HG02763 (cell line): Measurements from ENCODE around the gene C19orf47.
"Not testable (repeated sequence)": the region's sequence is repeated elsewhere in the genome, so short reads cannot be mapped to it uniquely, and the experiment has no call there.

Experiments used
- ATAC-seq: cut with Tn5 transposase; IDR thresholded peaks from one replicate; pipeline ENCODE4 v1.9.1; 2021; ENCODE audit warnings: mild to moderate bottlenecking, moderate library complexity; ENCODE audit not compliant: unreplicated experiment

The C19orf47 gene

GRCh38 chr19:40355975-40356680 is 7.9 kb upstream of the C19orf47 start:
- ATAC-seq: no peak

GRCh38 chr19:40348961-40349507 is 837 bp upstream of the C19orf47 start:
- ATAC-seq: no peak

DNA sequence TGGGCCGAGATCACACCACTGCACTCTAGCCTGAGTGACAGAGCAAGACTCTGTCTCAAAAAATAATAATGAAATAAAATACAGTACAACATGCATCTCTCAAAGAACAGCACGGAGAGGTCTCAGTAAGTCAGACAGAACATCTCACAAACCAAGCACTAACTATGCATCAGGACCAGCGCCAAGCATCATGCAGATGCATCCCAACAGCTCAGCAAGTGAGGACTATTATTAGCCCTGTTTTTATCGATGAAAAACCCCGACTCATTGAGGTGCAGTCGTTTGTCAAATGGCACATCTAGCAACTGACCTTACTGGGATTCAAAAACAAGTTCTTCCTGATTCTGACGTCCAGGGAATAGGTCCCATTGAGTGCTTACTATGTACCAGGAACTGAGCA is 3.8 kb downstream of the C19orf47 start:
- ATAC-seq: no peak

GRCh38 chr19:40342644-40343311 is 5.4 kb downstream of the C19orf47 start:
- no peak for ATAC-seq

DNA sequence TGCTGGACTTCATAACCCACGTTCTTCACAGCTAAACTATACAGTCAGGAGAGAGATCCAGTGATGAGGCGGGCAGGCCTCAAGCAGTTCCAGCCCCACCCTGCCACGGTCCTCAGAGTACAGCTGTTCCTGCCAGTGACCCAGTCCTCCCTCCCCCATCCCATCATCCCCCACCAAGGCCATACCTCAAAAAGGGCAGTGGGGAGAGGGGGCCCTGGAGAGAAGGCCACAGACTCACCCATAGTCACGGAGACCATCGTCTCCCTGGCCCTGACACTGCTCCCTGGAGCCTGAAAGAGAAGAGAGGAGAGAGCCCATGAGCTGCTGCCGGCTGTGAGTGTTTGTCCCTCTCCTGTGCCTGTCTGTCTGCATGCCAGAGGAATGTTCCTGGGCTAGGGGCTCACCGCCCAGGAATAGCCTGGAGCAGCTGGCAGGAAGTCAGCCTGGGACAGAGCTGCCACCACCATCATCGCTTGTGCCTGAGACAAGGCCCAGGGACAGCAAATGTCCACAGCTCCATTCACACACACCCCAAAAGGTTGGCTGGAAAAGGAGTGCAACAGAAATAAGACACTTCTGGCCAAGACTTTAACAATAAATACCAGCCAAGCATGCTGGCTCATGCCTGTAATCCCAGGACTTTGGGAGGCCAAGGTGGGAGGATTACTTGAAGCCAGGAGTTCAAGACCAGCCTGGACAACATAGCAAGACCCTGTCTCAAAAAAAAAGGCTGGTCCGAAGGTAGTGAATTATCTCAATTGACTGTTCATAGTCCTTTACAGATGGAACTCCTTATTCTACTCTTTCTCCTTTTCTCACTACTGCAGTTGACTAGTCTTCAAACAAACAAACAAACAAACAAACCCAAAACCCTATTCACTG is 6.4 kb downstream of the C19orf47 start:
- ATAC-seq: no peak

DNA sequence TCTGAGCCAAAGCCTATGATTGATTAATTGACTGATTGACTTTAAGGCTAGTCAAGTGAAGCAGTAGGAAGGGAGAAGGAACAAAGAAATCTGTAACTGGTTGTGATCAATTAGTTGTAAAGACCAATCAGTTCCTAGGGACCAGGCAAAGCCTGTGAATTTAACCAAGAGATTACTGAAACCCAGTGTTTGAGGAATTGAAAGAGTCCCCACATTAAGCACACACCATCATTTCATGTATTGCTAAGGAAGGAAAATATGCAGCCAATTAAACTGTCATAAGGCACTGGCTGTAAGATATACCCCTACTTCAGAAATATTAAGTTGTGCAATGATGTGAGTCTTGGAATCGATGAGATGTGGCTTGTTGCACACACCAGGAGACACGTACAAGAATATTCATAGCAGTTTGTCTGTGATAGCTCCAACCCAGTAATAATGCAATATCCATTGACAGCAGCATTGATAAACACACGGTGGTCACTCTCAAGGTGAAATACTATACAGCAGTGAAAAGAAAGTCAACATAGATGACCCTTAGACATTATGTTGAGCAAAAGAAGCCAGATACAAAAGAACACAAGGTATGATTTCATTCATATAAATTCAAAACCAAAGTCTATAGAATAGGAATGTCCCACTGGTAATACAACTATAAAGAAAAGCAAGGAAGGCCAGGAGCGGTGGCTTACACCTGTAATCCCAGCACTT is 9.0 kb downstream of the C19orf47 start:
- ATAC-seq: no peak

DNA sequence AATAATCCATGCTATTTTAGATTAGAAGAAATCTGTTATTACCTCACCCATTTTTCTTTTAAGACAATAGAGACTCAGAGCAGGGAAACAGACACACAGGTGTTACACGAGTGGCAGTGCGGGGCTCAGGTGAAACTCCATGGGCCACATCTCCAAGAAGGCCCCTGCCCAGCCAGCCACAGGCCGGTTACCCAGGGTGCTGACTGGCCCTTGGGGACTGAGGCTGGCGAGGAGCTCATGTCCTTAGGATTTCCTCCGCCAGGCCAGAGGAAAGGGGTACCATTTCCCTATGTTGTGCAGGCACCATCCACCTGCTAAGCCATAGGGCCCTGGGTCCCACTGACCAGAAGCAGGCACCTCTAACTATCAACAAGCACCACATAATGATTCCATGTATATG is 10.6 kb downstream of the C19orf47 start:
- ATAC-seq: no peak

GRCh38 chr19:40337107-40337506 is 11.1 kb downstream of the C19orf47 start:
- ATAC-seq: no peak

DNA sequence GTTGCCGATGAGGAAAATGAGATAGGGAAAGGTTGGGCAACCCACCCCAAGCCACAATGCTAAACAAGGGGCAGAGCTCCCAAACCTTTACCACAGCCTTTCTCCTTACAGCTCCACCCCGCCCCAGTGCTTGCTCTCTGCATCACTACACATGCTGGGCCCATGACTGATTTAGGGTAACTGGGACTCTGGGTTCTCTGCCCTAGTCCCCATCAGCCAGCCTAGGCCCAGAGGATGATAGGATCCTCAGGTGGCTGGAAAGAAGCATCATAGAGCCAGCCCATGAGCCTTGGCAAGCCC is 11.6 kb downstream of the C19orf47 start:
- no peak for ATAC-seq

DNA sequence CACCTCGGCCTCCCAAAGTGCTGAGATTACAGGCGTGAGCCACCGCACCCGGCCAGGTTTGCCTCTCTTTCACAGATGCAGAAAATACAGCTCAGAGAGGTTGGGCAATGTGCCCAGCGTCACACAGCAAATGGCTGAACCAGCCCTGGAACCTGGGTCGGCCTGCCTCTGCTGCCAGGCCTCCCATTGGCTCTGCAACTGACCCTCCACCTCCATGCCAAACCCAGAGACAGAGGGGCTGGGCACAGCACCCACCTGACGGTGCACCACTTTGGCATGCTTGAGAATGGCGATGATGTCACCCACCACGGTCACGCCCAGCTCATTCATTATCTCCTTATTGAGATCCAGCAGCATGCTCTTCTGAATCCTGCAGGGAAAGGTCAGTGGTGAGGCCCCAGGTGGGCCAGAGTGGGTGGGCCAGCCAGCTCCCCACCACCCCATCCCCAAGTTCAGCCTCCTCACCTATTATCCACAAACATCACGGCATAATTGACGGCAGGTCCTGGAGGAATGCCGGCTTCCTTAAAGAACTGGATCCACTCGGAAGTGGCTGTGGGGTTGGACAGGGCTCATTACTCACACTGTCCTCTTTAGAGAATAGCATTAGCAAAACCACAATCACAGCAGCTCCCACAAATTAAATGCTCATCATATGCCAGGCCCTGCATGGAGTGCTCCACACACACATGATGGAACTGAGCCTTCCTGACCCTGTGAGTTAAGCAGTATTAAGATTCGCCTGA is 12.2 kb downstream of the C19orf47 start:
- no peak for ATAC-seq

GRCh38 chr19:40335101-40335500 is 13.1 kb downstream of the C19orf47 start:
- ATAC-seq: no peak

GRCh38 chr19:40333083-40333482 is 15.1 kb downstream of the C19orf47 start:
- ATAC-seq: not testable (repeated sequence)

DNA sequence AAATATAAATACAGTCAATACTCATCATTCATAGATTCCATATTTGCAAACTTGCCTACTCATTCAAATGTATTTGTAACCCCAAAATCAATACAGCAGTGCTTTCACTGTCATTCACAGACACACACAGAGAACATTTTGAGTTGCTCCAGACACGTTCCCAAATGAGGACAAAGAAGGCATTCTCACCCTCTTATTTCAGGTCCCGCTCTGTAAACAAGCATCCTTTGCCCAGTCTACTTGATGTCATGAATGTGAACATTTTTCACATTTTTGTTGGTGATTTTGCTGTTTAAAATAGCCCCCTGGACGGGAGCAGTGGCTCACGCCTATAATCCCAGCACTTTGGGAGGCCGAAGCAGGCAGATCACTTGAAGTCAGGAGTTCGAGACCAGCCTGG is 15.5 kb downstream of the C19orf47 start:
- no peak for ATAC-seq

DNA sequence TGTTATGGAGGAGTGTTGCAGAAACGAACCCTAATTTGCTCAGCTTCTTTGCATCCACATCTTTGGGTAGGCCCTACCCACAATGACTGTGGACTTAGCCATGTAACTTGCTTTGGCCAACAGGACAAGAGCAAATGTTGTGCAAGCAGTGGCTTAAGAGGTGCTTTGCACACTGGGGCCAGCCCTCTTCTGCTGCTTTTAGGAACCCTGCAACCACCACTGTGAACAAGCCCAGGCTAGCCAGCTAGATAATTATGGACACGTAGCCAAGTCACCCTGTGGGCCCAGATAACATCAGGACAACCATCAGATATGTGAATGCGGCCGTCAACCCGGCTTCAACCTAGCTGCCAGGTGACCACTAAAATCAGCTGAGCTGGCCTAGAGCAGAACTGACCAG is 17.1 kb downstream of the C19orf47 start:
- ATAC-seq: no peak

DNA sequence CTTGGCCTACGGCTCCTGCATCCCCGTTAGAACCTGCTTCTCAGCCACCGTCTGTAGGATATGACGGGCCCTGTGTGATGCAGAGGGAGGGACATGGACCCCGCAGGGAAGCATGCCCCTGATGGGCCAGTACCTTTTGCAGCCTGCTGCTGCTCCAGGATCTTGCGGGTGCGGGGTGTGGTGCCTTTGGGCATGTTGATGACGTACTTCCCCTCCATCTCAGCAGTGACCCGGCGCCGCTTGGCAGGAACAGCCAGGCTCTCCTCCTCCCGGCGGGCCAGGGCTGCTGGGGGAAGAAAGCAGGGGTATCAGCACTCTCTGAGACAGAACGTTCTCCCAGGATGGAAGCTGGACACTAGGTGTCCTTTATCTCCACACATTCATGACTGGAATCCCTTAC is 22.0 kb downstream of the C19orf47 start:
- ATAC-seq: no peak

DNA sequence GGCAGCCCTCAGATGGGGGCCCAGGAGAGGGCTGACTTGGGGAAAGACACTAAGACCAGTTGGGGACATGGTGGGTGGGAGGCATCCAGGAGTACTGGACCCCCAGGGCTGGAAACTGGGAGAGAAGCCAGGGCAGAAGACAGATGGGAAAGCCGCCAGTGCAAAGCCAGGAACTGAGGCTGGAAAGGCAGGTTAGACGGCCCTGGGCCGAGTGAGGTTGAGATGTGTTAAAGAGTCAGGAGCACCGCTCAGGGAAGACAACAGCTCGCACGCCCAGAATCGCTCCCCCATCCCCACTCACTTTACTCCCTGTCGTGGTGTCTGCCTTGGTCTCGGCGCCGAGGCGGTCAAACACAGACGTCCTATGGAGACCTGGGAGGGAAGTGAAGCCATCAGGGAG is 24.5 kb downstream of the C19orf47 start:
- ATAC-seq: no peak

- no peak for ATAC-seq
These were observed 25.1 kb downstream of the C19orf47 start for GRCh38 chr19:40322951-40323615.

- no peak for ATAC-seq
These were observed 26.0 kb downstream of the C19orf47 start for GRCh38 chr19:40322271-40322610.

DNA sequence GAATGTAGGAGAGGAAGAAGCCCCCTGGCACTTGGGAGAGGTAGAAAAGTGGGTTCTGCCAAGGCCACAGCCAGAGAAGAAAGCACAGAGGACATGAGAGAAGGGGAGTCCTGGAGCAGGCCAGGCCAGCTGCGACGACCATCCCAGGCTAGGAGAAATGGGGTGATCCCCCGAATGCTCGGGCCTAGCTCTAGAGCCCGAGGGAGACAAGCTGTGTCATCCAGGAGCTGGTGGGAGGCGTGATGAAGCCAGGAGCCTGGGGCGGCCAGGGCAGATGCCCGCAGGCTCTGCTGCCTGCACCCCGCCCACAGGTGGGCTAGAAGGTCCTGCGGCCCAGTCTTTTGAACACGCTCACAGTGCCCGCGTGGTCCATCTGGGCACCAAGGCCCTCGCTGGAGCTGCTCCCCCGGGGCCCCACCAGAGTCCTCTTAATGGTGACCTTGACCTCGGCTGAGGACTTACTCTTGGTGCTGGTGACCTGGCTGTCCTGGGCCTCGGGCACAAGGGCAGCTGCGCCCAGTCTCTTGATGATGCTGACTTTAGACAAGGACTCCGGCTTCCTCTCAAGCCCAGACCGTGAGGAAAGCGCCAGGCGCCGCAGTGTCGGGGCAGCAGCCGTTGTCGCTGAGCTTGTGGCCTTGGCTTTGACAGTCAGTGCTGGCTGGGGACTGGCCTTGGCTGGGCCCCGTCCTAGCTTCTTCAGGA is 26.5 kb downstream of the C19orf47 start:
- ATAC-seq: no peak
